Measurements from ENCODE around the gene MPDZ.

GRCh38 chr9:13322828-13323550 lies 43.5 kb upstream of the MPDZ start:
- TF ChIP-seq ZNF362 (CRISPR knock-in tag; IDR thresholded peaks at IDR 0.05; ENCODE audit: borderline replicate concordance) (no peak), MED8 (CRISPR knock-in tag; IDR thresholded peaks at IDR 0.05; ENCODE audit: insufficient replicate concordance) (no peak)
